Ovary (tissue), 3 donors: Measurements from ENCODE around the gene LIMCH1.

ENCODE experiments used
- CTCF ChIP-seq, 3 donors: fragments of 450-650 bp in 2 of 3; fragments of 200-600 bp in 1 of 3; IDR thresholded peaks; one replicate each; pipeline versions ENCODE4 v1.5.1 to v1.8.0; 2016 to 2022; ENCODE audit warnings: antibody characterized with exemption in 3 of 3, mild to moderate bottlenecking in 1 of 3
- EP300 ChIP-seq: sonication (generic); formaldehyde crosslinking; IDR thresholded peaks from one replicate; pipeline ENCODE4 v1.6.1; 2017; ENCODE audit warnings: antibody characterized with exemption
- POLR2A ChIP-seq: fragments of 450-650 bp; IDR thresholded peaks from one replicate; pipeline ENCODE4 v1.6.1; 2017; ENCODE audit warnings: antibody characterized with exemption, mild to moderate bottlenecking, moderate library complexity
- donor health status: DM: no; HTN: no; CAD: no.

- TF ChIP-seq CTCF (IDR thresholded peaks at IDR 0.05) (no peak), POLR2A (no peak), EP300 (no peak)
Observed at GRCh38 chr4:41559940-41560516, 22.1 kb downstream of the LIMCH1 start.
